Ureter (tissue), 1 donor: ENCODE measurements around the gene GNG14. TPM values are rescaled to one million over a fixed set of nuclear protein-coding genes. Genes with fewer than 3 reads are reported as not detected.
"Not testable (repeated sequence)": the region's sequence is repeated elsewhere in the genome, so short reads cannot be mapped to it uniquely, and the experiment has no call there.

Experiments used
- DNase-seq: peaks from one replicate; pipeline ENCODE4 v3.0.0-alpha.2; 2020; ENCODE audit warnings: low spot score
- total RNA-seq: library from RNA; stranded (reverse); gene quantifications from one replicate; pipeline ENCODE4 v1.2.4, GENCODE V29; 2023
- donor health status: DM: yes; HTN: yes; CAD: no.

Gene GNG14
- total RNA-seq, 1 donor from 2014 or later, result not detected

GRCh38 chr19:12723641-12724426 lies 36.0 kb downstream of the GNG14 start, which contains the start of gene TNPO2:
Gene TNPO2, minus strand, starts transcription at chr19:12723932. Its CDS starts 2,955 bp downstream, at chr19:12720977.
- DNase-seq, result peak; percentile 64

- not testable (repeated sequence) for DNase-seq
Observed at GRCh38 chr19:12725612-12726011, 37.8 kb downstream of the GNG14 start.

- no peak for DNase-seq
Observed at GRCh38 chr19:12726988-12727316, 39.2 kb downstream of the GNG14 start.

DNA sequence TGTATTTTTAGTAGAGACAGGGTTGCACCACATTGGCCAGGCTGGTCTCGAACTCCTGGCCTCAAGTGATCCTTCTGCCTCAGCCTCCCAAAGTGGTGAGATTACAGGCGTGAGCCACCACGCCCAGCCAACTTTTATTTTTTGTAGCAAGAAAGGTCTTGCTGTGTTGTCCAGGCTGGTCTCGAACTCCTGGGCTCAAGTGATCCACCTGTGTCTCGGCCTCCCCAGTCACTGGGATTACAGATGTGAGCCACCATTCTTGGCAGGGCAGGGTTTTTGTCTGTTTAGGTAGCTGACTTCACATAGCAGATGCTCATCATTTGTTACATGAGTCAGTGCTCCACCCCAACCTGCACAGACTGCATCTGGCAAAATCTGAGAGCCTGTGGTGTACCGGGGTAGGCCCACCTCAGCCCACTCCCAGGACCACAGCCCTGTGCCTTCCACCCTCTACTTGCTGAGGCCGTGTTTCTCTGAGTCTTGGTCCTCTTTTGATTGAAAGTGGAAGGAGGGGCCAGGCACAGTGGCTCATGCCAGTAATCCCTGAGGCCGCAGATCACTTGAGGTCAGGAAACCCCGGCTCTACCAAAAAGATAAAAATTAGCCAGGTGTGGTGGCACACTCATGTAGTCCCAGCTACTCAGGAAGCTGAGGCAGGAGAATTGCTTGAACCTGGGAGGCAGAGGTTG lies 40.1 kb downstream of the GNG14 start:
- no peak for DNase-seq

- DNase-seq, result no peak
Observed at GRCh38 chr19:12730064-12730463, 42.3 kb downstream of the GNG14 start.

- DNase-seq, result no peak
Observed at GRCh38 chr19:12731337-12731736, 43.5 kb downstream of the GNG14 start.

DNA sequence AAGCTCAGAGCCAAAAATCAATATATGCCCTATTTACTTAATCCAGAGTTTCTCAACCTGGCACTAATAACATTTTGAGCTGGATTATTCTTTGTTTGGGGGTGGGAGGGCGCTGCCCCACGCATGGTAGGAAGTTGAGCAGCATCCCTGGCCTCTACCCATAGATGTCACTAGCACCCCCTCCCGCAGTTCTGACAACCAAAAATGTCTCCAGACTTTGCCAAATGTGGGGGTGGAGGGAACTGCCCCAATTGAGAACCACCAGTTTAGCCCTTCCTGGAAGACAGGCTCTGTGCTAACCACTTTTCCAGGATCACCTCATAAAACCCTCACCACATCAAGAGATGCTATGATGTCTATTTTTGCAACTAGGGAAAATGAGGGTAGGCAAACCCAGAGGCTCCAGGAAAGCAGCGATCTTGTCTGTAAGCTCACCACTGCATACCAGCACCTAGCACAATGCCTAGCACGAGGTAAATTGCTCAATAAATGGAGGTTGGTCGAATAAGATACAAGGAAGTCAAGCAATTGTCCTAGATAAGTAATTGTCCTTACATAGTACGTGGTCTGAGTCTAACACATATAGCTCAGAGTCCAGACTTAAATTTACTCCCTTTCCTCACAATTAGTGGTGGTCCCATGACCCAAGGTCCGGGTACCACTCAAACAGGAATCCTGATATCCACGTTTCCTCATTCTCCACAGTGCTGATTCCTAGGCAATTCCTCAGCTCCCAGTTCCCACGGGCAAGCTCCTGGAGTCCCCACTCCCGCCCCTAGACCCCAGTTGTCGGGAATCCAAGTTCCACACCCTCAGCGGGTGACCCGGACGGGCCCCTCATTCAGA lies 45.8 kb downstream of the GNG14 start:
- no peak for DNase-seq

GRCh38 chr19:12736995-12737834 lies 49.4 kb downstream of the GNG14 start, which contains the start of gene GET3:
Gene GET3, plus strand, starts transcription at chr19:12737497. Its CDS starts 9 bp downstream, at chr19:12737506.
- DNase-seq, result peak; percentile 95

DNA sequence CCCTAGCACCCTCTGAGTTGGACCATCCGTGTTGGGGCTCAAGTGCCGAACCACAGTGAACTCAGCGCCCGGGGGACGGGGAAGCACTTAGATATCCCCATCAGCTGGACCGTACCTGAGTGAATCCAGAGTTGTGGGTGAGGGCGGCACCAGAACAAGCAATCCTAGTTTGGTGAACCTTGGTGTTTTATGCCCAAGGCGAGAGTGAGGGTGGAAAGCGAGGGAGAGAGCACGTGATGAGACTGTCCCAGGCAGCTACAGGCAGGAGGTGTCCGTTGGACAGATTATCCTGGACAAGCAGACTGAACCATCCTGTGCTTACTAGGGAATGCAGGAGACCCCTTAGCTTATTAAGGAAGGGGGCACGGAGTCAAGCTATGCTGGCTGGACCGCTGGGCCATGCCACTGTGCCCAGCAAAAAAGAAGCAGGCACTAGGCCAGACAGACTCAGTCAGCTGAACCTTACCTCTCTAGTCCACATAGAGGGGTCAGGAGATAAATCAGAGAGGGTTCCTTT lies 50.1 kb downstream of the GNG14 start:
- no peak for DNase-seq

Other genes starting within 250 kb of the GNG14 start
- 10.9 TPM for gene ZNF443, start 247.0 kb upstream of the GNG14 start, total RNA-seq
- 3.9 TPM for gene ZNF709, start 203.2 kb upstream of the GNG14 start, total RNA-seq
- 31.1 TPM for gene ZNF564, start 136.5 kb upstream of the GNG14 start, total RNA-seq
- 12.1 TPM for gene ZNF490, start 77.2 kb upstream of the GNG14 start, total RNA-seq
- gene ZNF791, start 77.1 kb upstream of the GNG14 start, total RNA-seq, result 40.9 TPM
- 85.1 TPM for gene MAN2B1, start 21.3 kb upstream of the GNG14 start, total RNA-seq
- 11.0 TPM for gene WDR83, start 21.2 kb upstream of the GNG14 start, total RNA-seq
- 79.7 TPM for gene DHPS, start 6.1 kb upstream of the GNG14 start, total RNA-seq
- gene FBXW9, start 8.6 kb downstream of the GNG14 start, total RNA-seq, result 8.7 TPM
- 111 TPM for gene TNPO2, start 35.9 kb downstream of the GNG14 start, total RNA-seq
- gene TRIR, start 46.7 kb downstream of the GNG14 start, total RNA-seq, result 132 TPM
- gene GET3, start 49.5 kb downstream of the GNG14 start, total RNA-seq, result 55.6 TPM
- gene BEST2, start 63.8 kb downstream of the GNG14 start, total RNA-seq, result not detected
- 79.0 TPM for gene HOOK2, start 87.6 kb downstream of the GNG14 start, total RNA-seq
- 191 TPM for gene JUNB, start 103.5 kb downstream of the GNG14 start, total RNA-seq
- 196 TPM for gene PRDX2, start 113.8 kb downstream of the GNG14 start, total RNA-seq
- gene THSD8, start 114.1 kb downstream of the GNG14 start, total RNA-seq, result 4.4 TPM
- gene RNASEH2A, start 118.6 kb downstream of the GNG14 start, total RNA-seq, result 8.8 TPM
- gene RTBDN, start 146.6 kb downstream of the GNG14 start, total RNA-seq, result not detected
- 0.36 TPM for gene MAST1, start 150.5 kb downstream of the GNG14 start, total RNA-seq
- gene DNASE2, start 193.5 kb downstream of the GNG14 start, total RNA-seq, result 42.2 TPM
- gene KLF1, start 199.2 kb downstream of the GNG14 start, total RNA-seq, result not detected
- gene GCDH, start 203.2 kb downstream of the GNG14 start, total RNA-seq, result 35.6 TPM
- gene SYCE2, start 231.3 kb downstream of the GNG14 start, total RNA-seq, result 0.52 TPM
- 60.9 TPM for gene FARSA, start 245.7 kb downstream of the GNG14 start, total RNA-seq